Right lobe of liver (tissue), 6 donors: ENCODE results near the gene BBX. TPM values are rescaled to one million over a fixed set of nuclear protein-coding genes. Genes with fewer than 3 reads are reported as not detected.

Experiments used
- ATAC-seq, 4 donors: fragments of 200-7000 bp; cut with Tn5 transposase; one replicate each; pipeline ENCODE4 v1.9.1; 2020; ENCODE audit warnings: mild to moderate bottlenecking in 4 of 4, moderate library complexity in 4 of 4
- DNase-seq, 3 donors: peaks; one replicate each; pipeline ENCODE4 v3.0.0-alpha.2; 2020
- H3K27ac ChIP-seq, 3 donors: fragments of 200-600 bp; one replicate each; pipeline ENCODE4 v1.8.0; 2022
- H3K27me3 ChIP-seq, 2 donors: fragments of 200-600 bp; one replicate each; pipeline ENCODE4 v1.8.0; 2022
- H3K36me3 ChIP-seq, 4 donors: fragments of 200-600 bp; sonication (generic) in 1 of 4; one replicate each; pipeline versions ENCODE4 v1.5.1 to v1.8.0; 2017 to 2022; ENCODE audit warnings: control low read depth in 1 of 4
- H3K4me1 ChIP-seq, 4 donors: fragments of 200-600 bp; sonication (generic) in 1 of 4; one replicate each; pipeline versions ENCODE4 v1.5.1 to v1.8.0; 2017 to 2022; ENCODE audit warnings: control low read depth in 1 of 4
- H3K4me3 ChIP-seq, 3 donors: fragments of 200-600 bp; one replicate each; pipeline ENCODE4 v1.8.0; 2022
- H3K9me3 ChIP-seq, 4 donors: fragments of 200-600 bp; sonication (generic) in 1 of 4; one replicate each; pipeline versions ENCODE4 v1.5.1 to v1.8.0; 2017 to 2022; ENCODE audit warnings: control low read depth in 1 of 4
- CTCF ChIP-seq, 4 donors: fragments of 200-600 bp in 3 of 4; fragments of 450-650 bp in 1 of 4; IDR thresholded peaks; one replicate each; pipeline versions ENCODE4 v1.5.1 to v1.8.0; 2016 to 2022; ENCODE audit warnings: antibody characterized with exemption in 4 of 4, mild to moderate bottlenecking in 2 of 4
- POLR2A ChIP-seq: fragments of 450-650 bp; IDR thresholded peaks from one replicate; pipeline ENCODE4 v1.6.1; 2017; ENCODE audit warnings: antibody characterized with exemption, mild to moderate bottlenecking
- WGBS: methylation state at CpG from one replicate; pipeline ENCODE4 v1.1.6; 2018; ENCODE audit warnings: low coverage, low lambda C conversion rate; ENCODE audit not compliant: insufficient coverage; ENCODE audit errors: missing lambda C conversion rate; 5-methylcytosine and 5-hydroxymethylcytosine counted together
- intact Hi-C, 2 donors: fragments of 100-400 bp; cut with DNase I; formaldehyde crosslinking; loops; one replicate each; pipeline versions ENCODE4 v1.11.2 to v1.14.1; 2022
- total RNA-seq, 6 experiments: library from RNA; depleted of rRNA in 2 of 6; stranded (reverse); fragments of >200 nt in 2 of 6; fragmentation: NEBNext Ultra II Directional in 3 of 6; extraction: Animal tissue kit (Norgen Biotek cat#: 25700) in 3 of 6; gene quantifications; one replicate each; pipeline versions ENCODE4 v1.1.0 to v1.2.4, GENCODE V29; 2016 to 2023
- donor health status: DM: no; HTN: yes; CAD: no.
- donor health status: DM: no; HTN: no; CAD: no.
- donor health status: DM: no; HTN: no; CAD: no.
- donor health status: DM: no; HTN: yes; CAD: no.
- donor health status: DM: no; HTN: yes; CAD: no.

The BBX gene
- total RNA-seq, 6 experiments from 2014 or later: 15.0 to 22.4 (median 19.1) TPM

GRCh38 chr3:107704477-107704876 is 181.7 kb downstream of the BBX start:
- TF ChIP-seq CTCF (IDR thresholded peaks at IDR 0.05) (no peak), POLR2A (no peak)

GRCh38 chr3:107705046-107705445 is 182.3 kb downstream of the BBX start:
- no peak overlapping the region for H3K27ac ChIP-seq
- no peak overlapping the region for H3K4me3 ChIP-seq
- H3K27me3 ChIP-seq: no peaks in the 10 kb centered on the region
- WGBS: 71% methylated on average over 4 of the region's 5 CpGs
- H3K4me1 ChIP-seq: no peaks in the 10 kb centered on the region
- no peaks in the 10 kb centered on the region for H3K36me3 ChIP-seq
- DNase-seq (no peak), ATAC-seq (no peak)
- TF ChIP-seq CTCF (IDR thresholded peaks at IDR 0.05) (no peak), POLR2A (no peak)
- intact Hi-C loops: no loop called here
- no peaks in the 10 kb centered on the region for H3K9me3 ChIP-seq

More at GRCh38 chr3:107704477-107704876, 181.7 kb downstream of the BBX start:
- Histone ChIP-seq H3K4me1 (no peaks in the 10 kb centered on the region), H3K9me3 (no peaks in the 10 kb centered on the region), H3K4me3 (no peak overlapping the region), H3K36me3 (no peaks in the 10 kb centered on the region), H3K27me3 (no peaks in the 10 kb centered on the region), H3K27ac (no peak overlapping the region)
- 91% methylated on average over 1 of the region's 1 CpG for WGBS
- DNase-seq: no peak
- intact Hi-C loops: no loop called here
- no peak for ATAC-seq

- TF ChIP-seq CTCF (IDR thresholded peaks at IDR 0.05) (no peak), POLR2A (no peak)
- no peak for DNase-seq
- no peaks in the 10 kb centered on the region for H3K9me3 ChIP-seq
- H3K27me3 ChIP-seq: no peaks in the 10 kb centered on the region
- H3K4me3 ChIP-seq: no peak overlapping the region
- no peaks in the 10 kb centered on the region for H3K36me3 ChIP-seq
- no peaks in the 10 kb centered on the region for H3K4me1 ChIP-seq
- ATAC-seq: no peak
- WGBS: 86% methylated on average over 4 of the region's 5 CpGs
- intact Hi-C loops: no loop called here
- H3K27ac ChIP-seq: no peak overlapping the region
These were observed 188.1 kb downstream of the BBX start for GRCh38 chr3:107710851-107711250.

GRCh38 chr3:107716734-107717133 is 194.0 kb downstream of the BBX start:
- H3K27me3 ChIP-seq: no peaks in the 10 kb centered on the region

More at GRCh38 chr3:107716734-107717133, 194.0 kb downstream of the BBX start:
- Histone ChIP-seq H3K4me3 (no peak overlapping the region), H3K27ac (no peak overlapping the region), H3K4me1 (peaks cover 0 to 2% (median 0%) of the 10 kb centered on the region in 4 donors), H3K9me3 (no peaks in the 10 kb centered on the region), H3K36me3 (no peaks in the 10 kb centered on the region)
- ATAC-seq: no peak
- DNase-seq: no peak
- 100% methylated on average over 3 of the region's 3 CpGs for WGBS
- intact Hi-C loops: no loop called here
- TF ChIP-seq CTCF (IDR thresholded peaks at IDR 0.05) (no peak), POLR2A (no peak)
